GM18868 (cell line): Measurements from ENCODE around the gene LRP5.

ENCODE experiments used
- ATAC-seq: cut with Tn5 transposase; IDR thresholded peaks from one replicate; pipeline ENCODE4 v1.9.1; 2021; ENCODE audit warnings: mild to moderate bottlenecking, moderate library complexity; ENCODE audit not compliant: unreplicated experiment

The LRP5 gene

GRCh38 chr11:68369756-68370155, 57.4 kb downstream of the LRP5 start:
- ATAC-seq = no peak

GRCh38 chr11:68370211-68371111, 58.1 kb downstream of the LRP5 start:
- ATAC-seq = peak; percentile 71

GRCh38 chr11:68371171-68372041, 59.0 kb downstream of the LRP5 start:
- ATAC-seq = peak; percentile 25

GRCh38 chr11:68372114-68372513, 59.7 kb downstream of the LRP5 start:
- no peak for ATAC-seq

GRCh38 chr11:68372625-68373024, 60.2 kb downstream of the LRP5 start:
- no peak for ATAC-seq

- no peak for ATAC-seq
These were observed 60.9 kb downstream of the LRP5 start for GRCh38 chr11:68373189-68373814.

GRCh38 chr11:68373815-68374501, 61.6 kb downstream of the LRP5 start:
- no peak for ATAC-seq

GRCh38 chr11:68374531-68374930, 62.1 kb downstream of the LRP5 start:
- no peak for ATAC-seq

- no peak for ATAC-seq
These were observed 62.9 kb downstream of the LRP5 start for GRCh38 chr11:68375337-68375736.

- no peak for ATAC-seq
These were observed 63.4 kb downstream of the LRP5 start for GRCh38 chr11:68375766-68376165.

- ATAC-seq = no peak
These were observed 65.0 kb downstream of the LRP5 start for GRCh38 chr11:68377389-68377795.

- ATAC-seq = no peak
These were observed 66.8 kb downstream of the LRP5 start for GRCh38 chr11:68379206-68379605.

GRCh38 chr11:68380786-68381622, 68.6 kb downstream of the LRP5 start:
- no peak for ATAC-seq

- ATAC-seq = no peak
These were observed 69.3 kb downstream of the LRP5 start for GRCh38 chr11:68381716-68382115.

- no peak for ATAC-seq
These were observed 70.1 kb downstream of the LRP5 start for GRCh38 chr11:68382358-68382998.

GRCh38 chr11:68383976-68384501, 71.6 kb downstream of the LRP5 start:
- ATAC-seq = no peak

- no peak for ATAC-seq
These were observed 72.2 kb downstream of the LRP5 start for GRCh38 chr11:68384530-68385081.

- no peak for ATAC-seq
These were observed 72.7 kb downstream of the LRP5 start for GRCh38 chr11:68385128-68385527.
